Measurements from ENCODE around the gene MIER3.

DNA sequence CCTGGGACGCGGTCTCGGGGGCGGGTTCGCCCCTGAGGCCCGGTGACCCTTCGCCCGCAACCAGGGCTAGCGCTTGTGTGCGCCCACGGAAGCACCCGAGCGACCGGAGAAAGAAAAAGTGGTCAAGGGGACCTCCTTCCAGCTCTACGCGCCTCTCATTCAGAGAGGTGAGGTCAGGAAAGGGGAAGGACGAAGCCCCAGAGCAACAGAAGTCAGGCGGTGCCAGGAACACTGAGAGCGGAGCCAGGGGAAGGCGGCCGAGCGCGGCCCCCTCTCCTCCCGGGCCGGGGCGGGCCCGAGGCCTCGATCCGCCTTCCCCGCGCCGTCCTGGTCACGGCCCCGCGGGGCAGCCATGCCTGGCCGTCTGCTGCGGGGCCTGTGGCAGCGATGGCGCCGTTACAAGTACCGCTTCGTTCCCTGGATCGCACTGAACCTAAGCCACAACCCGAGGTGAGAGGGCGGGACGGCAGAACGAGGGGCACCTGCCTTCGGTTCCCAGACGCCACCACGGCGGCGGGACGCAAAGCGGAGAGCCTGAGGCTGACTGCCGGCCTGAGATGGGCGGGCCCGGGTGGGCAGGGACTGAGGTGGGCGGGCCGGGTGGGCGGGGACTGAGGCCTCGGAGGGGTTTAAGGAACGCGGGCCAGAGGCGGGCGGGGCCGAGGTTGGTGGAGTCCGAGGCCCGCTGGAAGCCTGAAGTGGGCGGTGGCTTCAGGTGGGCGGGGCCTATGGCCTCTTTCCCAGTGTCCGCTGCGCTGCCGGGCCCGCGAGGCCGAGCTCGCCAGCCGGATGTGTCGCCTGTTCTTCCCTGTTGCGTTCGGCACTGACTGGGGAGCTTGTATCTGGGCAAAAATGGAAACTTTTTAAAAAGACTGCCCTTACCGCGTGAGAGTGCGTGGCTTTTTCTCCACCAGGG is 42.4 kb downstream of the MIER3 start, which contains the start of gene SETD9:
- TF ChIP-seq GATA3 (IDR thresholded peaks at IDR 0.05; ENCODE audit: low read depth, low read length) (no peak), GATA2 (IDR thresholded peaks at IDR 0.05; ENCODE audit: low read depth, low read length) (no peak)
